SK-N-DZ (cell line): Measurements from ENCODE around the gene MARK1.

Experiments
- DNase-seq: peaks from one replicate; pipeline ENCODE4 v3.0.0-alpha.2; 2015; ENCODE audit warnings: low spot score

Gene MARK1

DNA sequence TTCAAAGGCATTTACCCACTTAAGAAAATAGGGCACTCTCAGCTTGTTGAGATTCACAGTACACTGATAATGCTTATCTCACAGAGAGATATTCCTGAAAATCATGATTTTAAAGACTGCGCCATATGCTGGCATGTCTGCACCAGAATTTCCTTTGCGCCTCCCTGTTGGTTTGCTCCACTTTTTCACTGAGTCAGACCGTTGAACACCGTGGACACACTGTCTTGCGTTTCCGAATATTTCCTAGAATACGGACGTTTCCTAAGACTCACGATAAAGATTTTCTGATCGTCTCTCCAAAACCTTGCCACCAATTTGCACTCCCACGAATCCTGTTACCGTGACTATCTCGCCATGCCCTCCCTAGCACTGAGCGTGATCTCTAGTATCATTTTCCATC is 161.7 kb downstream of the MARK1 start:
- no peak for DNase-seq

DNA sequence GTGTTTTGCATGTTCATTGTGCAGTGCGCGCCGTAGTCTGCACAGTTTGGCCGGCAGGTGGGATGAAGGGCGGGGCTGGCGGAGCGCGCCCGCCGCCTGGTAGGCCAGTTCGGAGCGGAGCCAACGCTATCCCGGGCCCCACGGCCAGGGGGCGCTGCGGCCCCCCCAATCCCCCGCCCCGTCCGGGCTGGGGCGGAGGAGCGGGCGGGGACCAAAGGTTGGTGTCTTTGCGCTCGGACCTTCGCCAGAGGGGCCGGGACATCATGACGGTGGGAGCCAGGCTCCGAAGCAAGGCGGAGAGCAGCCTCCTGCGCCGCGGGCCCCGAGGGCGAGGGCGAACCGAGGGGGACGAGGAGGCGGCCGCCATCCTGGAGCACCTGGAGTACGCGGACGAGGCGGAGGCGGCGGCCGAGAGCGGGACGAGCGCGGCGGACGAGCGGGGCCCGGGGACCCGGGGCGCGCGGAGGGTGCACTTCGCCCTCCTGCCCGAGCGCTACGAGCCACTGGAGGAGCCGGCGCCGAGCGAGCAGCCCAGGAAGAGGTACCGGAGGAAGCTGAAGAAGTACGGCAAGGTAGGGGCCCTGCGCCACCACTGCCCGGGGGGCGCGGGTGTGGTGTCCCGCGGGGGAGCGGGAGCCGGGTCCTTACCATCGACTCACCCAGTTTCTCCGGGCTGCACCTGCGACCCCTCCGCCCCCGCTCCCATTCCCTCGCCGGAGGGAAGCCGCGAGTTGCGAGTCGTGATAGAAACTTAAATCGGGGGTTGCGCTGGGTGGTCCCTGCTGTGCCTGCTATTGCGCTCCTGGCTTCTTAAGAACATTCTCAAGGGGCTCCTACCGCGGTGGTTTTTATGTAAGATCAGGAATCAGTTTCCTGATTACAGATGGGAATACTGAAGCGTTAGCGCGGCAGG is 162.5 kb downstream of the MARK1 start, which contains the start of gene C1orf115:
Gene C1orf115, plus strand, starts transcription at position 224 of the 913 bp plus-strand sequence. Its CDS starts 40 bp downstream, at position 264.
- peak; percentile 59 for DNase-seq

DNA sequence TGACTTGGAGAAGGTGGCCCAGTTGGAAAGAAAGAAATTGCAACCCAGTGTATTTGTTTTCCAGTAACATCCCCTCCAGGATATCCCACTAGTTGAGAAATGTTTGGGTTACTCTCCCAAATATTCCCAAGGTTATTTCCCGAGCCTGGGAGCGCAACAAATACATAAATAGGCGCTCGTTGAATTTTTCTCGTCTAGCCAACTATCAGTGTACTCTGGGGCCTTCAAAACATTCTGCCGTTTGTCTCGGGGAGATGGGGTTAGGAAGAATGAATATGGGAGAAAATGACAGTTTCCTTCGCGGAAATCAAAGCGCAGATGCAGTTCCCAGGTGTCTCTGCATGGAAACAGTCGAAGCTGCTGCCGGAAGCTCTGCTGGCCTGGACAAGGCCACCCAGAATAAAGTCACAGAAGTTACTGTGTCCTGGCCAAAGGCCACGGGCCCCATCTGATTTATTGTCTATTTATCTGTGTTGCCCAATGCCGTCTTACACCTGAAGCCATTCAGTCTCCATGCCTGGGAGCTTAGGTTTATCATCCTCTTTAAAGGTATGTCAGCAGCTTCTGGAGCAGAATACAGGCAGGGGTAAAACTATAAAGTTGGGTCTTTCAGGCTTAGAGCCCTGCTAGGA is 163.2 kb downstream of the MARK1 start:
- no peak for DNase-seq

DNA sequence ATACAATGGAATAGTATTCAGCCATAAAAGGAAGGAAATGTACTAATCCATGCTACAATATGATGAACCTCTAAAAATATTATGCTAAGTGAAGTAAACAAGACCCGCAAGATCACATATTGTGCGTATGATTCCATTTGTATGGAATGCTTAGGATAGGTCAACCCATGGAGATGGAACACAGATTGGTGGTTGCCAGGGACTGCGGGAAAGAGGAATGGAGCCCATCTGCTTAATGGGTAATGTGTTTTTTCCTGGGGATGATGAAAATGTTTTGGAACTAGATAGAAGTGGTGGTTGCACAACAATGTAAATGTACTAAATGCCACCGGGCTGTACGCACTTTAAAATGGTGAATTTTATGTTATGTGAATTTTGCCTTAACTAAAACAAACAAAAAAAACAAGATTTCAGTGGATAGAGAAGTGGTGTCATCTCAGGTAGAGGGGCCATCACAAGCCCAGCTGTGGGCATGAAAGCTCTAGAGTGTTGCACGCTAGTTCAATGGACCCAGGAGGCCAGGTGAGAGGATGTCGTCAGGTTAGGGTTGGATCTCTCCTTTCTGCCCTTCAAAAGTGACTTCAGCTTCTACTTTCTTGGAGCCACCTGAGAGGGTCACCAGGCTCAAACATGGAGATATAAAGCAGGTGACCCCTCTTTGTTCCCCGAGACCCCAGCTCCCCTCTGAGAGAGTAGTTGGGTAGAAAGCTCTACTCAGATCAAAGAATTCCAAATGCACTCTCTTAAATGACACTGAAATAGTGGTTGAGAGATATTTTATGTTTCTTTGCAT is 164.7 kb downstream of the MARK1 start:
- no peak for DNase-seq

DNA sequence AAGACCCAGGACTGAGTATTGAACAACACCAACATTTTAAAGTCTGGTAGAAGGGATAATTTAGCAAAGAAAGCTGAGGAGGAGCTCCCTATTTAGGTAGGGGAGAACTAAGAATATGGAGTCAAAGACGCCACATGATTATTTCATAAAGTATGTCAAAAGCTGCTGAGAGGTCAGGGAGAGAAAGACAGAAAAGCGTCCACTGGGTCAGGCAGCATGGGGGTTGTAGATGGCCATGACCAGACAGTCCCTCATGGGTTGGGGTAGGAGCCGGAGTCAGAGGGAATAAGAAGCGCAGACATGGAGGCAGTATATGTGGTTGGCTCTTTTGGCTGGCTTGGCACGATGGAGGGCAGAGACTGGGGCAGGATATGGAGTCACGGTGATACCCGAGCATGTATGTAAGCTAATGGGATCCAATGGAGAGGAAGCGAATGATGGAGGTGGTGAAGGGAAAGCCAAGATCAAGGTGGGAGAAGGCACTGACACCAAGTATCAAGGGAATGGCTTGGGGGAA is 167.0 kb downstream of the MARK1 start:
- no peak for DNase-seq

DNA sequence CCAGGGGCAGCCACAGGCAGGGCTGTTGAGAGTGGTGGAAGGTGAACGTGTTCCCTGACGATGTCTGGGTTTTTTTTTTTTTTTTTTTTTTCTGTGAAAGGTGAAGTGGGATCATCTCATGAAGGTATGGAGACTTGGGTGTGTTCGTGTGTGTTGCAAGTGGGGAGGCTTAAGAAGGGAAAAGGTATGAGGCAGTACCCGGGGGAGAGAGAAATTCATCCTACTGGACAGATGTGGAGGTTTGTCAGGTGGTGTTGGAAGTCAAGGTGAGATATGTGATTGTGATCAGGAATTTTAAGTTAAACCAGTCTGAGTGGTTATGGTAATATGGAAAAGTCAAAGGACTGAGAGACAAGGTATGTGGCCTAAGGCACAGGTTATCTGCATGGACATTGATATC is 167.5 kb downstream of the MARK1 start:
- no peak for DNase-seq

DNA sequence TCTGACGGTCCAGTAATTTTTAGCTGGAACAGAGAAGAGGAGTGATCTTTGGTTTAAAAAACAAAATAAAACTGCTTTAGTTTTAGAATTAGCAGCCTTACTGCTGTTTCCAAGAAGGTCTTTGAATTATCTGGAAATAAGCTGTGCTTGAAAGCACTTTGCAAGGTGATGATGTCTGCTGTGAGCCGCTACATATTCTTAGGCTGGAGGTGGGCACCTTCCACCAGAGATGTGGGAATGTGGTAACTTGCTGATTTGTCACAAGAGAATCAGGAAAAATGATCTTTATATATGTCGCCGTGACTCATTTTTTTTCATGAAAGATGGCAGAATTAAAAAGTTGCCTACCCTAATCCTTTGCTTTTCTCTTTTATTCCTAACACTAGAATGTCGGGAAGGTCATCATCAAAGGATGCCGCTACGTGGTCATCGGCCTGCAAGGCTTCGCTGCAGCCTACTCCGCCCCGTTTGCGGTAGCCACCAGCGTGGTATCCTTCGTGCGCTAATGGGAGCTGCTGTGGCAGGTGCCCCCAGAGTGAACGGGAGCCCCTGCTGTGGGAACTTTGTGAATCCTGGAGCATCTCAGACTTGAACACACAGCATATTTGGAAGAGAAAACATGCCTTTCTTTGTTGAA is 168.4 kb downstream of the MARK1 start:
- no peak for DNase-seq

DNA sequence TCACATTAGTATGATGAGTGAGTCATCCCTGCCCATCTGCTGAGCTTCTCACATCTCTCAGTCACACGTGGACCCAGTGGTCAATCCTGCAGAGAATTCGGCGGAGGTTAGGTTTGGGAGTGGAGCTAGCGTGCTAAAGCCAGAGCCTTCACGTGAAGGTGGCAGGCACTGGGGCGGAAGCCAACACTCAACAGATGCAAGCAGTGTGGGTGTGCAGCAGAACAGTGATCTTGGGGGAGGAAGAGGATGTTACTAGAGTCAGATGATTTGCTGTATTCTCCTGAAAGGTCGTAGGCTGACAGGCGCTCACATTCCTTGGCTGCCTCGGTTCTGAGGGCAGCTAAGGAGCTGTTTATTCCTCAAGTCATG is 168.9 kb downstream of the MARK1 start:
- no peak for DNase-seq

DNA sequence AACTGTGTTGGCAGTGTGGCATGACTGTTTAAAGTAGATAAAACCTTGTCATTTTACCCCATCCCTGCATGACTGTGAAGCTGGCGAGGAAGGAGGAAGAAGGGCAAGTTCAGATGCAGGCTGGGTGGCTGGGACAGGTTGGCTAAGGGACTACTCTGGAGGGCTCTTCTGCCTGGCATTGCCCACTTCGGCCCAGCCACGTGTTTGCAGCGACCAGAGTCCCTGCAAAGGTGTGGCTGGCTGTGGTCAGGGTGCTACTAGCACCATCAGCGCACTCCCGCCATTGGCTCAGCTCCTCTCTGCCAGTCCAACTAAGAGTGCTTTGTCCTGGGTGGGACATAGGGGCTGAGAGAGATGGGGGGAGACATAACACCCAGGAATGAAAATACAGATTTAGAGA is 169.4 kb downstream of the MARK1 start:
- DNase-seq, result no peak

DNA sequence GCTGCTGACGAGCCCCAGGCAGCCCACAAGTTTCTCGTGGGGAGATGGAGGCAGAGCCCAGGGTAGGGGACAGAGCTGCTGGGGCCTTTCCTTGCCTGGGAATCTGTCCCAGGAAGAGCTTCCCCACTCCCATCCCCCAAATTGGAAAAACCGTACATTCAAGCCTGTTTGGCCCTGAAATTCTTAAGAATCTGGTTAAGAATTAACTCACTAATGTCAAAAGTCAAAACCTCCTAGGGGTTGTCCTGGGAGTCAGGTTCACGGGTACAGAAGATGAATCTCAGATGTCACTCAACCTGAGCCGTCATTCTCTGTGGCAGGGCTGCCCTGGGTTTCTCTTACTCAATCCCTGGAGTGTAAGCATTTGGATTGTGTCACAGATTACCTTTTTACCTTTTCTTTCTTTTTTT is 170.7 kb downstream of the MARK1 start:
- no peak for DNase-seq

DNA sequence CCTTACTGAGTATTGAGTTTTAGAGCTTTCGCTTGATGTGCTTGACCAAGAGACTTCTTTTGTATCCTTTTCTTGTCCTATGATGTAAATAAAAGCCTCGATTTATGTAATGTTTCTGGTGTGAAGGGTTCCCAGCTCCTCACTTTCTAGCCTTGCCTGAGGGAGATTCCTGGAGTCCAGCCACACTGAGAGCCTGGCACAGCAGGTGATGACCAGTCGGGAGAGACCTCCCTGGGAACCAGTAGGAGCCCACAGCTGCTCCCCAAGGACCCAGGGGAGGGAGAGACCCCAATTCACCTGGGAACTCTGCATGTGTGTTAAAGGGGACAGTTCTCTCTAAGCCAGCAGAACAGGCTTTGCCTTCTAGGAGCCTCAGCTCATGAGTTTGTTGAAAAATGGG is 171.1 kb downstream of the MARK1 start:
- DNase-seq, result no peak

DNA sequence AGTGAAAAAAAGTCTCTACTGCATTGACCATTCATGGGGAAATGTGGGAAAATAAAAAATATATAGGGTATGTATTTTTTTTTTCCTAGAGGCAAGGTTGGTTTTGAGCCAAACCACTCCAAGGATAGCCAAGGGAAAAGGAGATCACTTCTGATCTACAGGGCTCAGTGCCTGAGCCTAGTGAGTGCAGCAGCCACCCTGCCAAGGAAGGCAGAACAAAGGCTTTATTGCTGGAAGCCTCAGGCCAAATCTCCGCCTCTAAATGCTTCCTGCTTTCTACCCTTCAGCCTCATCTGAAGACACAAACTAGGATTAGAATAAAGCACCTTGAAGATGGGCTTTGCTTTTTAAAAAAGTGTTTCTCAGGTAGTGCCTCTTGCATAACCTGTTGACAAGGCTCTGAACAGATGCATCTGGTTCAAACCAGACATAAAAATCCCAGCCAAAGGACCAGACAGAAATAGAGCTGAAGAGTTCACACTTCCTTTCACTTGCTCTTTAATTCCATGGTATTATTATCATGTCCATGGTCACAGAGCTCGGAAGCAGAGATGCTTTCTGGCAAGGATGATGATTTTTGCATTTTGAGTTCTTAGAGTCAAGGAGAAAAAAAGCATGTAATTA is 172.7 kb downstream of the MARK1 start:
- no peak for DNase-seq

DNA sequence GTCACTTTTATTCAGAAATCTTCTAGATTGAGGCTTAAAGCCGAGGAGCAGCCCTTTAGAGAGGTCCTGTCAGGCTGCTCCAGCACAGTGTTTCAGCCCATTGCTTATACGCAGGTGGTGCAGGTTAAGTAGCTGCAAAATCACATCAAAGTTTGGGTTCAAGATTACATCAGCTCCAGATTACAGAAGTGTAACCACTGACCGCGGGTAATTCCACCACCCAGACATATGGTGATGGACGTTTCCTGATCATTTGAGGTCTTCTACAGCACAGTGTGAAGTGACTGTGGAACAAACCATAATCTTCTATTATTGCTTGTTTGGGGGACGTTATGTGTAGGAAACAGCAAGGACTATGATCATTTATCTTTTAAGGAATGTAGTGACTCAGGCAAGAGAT is 174.0 kb downstream of the MARK1 start:
- DNase-seq, result no peak

DNA sequence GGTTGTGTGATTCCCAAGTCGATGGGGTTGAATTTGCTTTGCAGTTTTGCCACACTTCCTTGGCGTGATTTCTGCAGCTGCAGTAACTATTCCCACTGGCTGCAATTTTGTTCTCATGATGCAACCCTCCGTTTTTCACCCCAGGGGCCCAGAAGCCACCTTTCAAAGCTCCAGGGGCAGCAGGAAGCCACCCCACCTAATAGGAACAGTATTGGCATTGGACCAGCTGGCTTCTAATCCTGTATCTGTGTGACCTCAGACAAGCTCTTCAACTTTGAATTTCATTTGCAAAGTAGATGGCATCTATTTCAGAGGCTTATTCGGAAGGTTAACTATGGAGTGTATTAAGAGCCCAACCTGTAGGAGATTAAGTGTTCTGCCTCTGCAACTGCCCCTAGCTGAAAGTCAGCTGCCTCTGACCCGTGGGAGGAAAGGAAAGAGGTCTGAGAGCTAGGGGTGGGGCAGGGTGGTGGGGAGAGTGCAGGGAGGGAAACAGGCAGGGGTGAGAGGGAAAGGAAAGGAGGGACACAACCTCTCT is 174.9 kb downstream of the MARK1 start:
- no peak for DNase-seq

DNA sequence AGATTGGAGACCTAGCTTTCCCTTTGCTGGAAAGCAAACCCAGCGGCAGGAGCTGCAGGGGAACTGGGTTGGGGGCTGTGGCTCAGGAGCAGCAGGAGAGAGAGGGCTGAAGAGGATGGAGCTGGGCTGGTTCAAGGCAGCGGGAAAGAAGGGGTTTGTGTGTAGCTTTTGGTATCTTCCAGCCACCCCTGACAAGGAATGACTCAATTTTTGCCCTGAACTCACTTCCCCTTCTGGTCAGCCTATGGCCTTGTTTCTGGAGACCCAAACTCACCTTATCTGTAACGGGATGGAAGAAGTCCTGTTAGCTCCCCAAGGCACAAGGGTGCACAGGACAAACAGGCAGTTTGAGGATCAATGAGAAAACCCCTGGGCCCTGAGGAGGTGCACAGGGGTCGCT is 175.4 kb downstream of the MARK1 start:
- no peak for DNase-seq

DNA sequence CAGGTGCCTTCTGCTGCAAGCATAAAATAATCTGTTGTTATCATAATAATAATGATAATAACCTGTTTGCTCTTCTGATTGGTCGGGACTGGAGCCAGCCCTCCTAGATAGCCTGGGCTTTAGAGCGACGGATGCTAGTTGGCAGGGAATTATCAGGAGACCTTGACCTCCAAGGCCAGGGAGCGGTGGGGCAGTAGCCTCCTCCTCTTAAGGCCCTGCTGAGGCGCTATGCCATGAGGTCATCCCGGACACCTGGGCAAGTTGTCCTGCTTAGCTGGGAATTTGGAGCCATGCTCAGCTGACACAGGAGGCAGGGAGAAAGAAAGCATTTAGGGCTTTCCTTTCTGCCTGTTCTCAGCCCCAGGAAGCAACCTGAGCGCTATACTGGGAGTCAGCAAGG is 177.8 kb downstream of the MARK1 start:
- DNase-seq, result no peak

DNA sequence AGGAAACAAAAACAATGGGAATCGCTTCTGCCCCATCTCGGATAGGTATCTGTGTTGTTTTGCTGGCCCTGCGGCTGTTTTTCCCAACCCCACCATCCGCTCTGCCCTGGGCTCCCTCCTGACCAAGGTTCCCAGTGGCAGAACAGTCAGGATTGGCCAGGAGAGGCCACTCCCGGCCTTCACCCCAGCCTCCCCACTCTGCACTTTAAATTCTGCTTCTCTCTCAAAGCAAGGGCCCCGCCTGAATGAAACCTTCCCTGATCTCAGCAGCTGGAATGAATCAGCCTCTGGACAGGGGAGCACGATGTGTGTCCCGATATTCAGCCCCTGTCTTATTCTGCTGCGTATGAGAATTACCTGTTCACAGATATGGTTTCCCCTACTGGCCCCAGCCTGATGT is 178.5 kb downstream of the MARK1 start:
- no peak for DNase-seq

DNA sequence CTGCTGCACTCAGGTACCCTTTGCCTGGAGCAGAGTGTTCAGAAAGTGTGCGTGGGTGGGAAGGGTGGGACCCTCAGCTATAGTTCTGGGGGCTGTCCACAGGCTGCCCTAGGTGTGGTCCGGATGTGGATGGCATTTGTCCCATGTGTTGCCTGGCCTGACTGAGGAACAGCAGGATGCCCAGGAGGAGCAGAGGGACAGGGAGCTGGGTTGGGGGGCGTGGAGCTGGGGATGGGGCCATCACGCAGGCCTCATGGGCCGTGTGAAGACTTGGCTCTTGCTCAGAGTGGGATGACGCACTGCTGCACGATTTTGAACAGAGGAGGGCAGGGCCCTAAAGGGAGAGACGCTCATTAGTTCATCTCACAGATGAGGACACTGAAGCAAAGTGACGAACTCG is 179.2 kb downstream of the MARK1 start:
- DNase-seq, result no peak

DNA sequence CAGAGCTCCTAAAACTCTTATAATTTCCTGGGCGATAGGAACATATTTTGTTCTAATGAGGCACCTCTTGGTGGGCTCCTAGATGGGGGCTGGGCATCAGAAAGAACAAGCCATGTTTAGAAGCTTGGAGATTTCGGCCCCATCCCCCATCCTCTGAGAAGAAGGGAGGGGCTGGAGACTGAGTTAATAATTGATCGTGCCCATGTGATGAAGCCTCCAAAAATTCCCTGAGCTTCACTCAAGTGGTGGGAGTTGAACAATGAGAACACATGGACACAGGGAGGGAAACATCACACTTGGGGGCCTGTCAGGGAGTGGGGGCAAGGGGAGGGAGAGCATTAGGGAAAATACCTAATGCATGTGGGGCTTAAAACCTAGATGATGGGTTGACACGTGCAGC is 180.3 kb downstream of the MARK1 start:
- no peak for DNase-seq

DNA sequence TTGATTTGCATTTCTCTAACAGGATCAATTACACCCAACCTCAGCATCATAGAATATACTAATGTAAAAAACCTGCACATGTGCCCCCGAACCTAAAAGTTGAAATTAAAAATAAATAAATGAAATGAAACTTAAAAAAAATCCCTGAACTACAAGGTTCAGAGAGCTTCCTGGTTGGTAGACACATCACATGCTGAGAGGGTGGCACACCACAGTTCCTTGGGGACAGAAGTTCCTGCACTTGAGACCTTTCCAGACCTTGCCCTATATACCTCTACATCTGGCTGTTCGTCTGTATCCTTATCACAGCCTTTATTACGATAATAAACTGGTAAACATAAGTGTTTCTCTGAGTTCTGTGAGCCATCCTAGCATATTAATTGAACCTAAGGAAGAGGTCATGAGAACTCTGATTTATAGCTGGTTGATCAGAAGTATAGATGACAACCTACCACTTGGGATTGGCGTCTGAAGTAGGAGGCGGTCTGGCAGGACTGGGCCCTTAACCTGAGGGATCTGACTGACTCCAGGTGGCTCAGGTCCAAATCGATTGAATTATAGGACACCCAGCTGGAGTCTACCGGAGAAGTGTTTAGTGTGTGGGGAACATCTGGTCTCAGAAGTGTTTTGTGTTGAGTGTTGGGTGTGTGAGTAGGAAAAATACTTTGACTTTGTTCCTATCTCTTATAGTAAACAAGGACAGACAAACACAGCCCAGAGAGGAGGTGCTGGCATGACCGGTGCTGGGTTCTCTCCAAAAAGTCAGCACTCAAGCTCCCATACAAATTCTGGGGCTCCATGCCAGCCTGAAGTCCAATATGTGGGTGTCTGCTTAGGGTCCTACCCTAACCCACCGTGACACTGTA is 181.2 kb downstream of the MARK1 start:
- no peak for DNase-seq
